SK-N-SH treated with all-trans-retinoic acid at 6 μM for 48 hours (cell line): ENCODE data around the gene SCYL1.
"Not testable (repeated sequence)": the region's sequence is repeated elsewhere in the genome, so short reads cannot be mapped to it uniquely, and the experiment has no call there.

Source experiments
- ATAC-seq: fragments of 200-7000 bp; cut with Tn5 transposase; 3 replicates; pipeline ENCODE4 v1.9.1; 2020; ENCODE audit warnings: mild to moderate bottlenecking, moderate library complexity
- ARNTL ChIP-seq: fragments of 450-650 bp; formaldehyde crosslinking; IDR thresholded peaks from 2 replicates; pipeline ENCODE4 v1.5.0; 2020; ENCODE audit warnings: low read depth, mild to moderate bottlenecking, moderate library complexity, borderline replicate concordance
- BACH2 ChIP-seq: fragments of 250-450 bp; sonication (Bioruptor Pico); IDR thresholded peaks from 2 replicates; pipeline ENCODE4 v1.9.0; 2021; ENCODE audit warnings: mild to moderate bottlenecking, borderline replicate concordance
- CSDC2 ChIP-seq: fragments of 250-450 bp; sonication (Bioruptor Pico); IDR thresholded peaks from 2 replicates; pipeline ENCODE4 v1.5.0; 2020; ENCODE audit warnings: mild to moderate bottlenecking, moderate library complexity
- CSRNP3 ChIP-seq: fragments of 250-450 bp; sonication (Bioruptor Pico); IDR thresholded peaks from 2 replicates; pipeline ENCODE4 v1.5.1; 2021; ENCODE audit warnings: mild to moderate bottlenecking, moderate library complexity
- ESRRG ChIP-seq: fragments of 250-450 bp; sonication (Bioruptor Pico); IDR thresholded peaks from 2 replicates; pipeline ENCODE4 v1.6.1; 2021; ENCODE audit warnings: mild to moderate bottlenecking
- GLIS3 ChIP-seq: fragments of 250-450 bp; sonication (Bioruptor Pico); IDR thresholded peaks from 2 replicates; pipeline ENCODE4 v1.5.0; 2020; ENCODE audit warnings: mild to moderate bottlenecking, moderate library complexity
- PATZ1 ChIP-seq: fragments of 250-450 bp; sonication (Bioruptor Pico); IDR thresholded peaks from 2 replicates; pipeline ENCODE4 v1.8.0; 2020; ENCODE audit warnings: mild to moderate bottlenecking, moderate library complexity, borderline replicate concordance
- POU6F1 ChIP-seq: fragments of 250-450 bp; sonication (Bioruptor Pico); IDR thresholded peaks from 2 replicates; pipeline ENCODE4 v1.8.0; 2021; ENCODE audit warnings: low read depth, mild to moderate bottlenecking, moderate library complexity, borderline replicate concordance
- PPARA ChIP-seq: fragments of 250-450 bp; sonication (Bioruptor Pico); IDR thresholded peaks from 2 replicates; pipeline ENCODE4 v1.5.0; 2020; ENCODE audit warnings: mild to moderate bottlenecking, borderline replicate concordance
- TCF4 ChIP-seq: fragments of 250-450 bp; sonication (Bioruptor Pico); IDR thresholded peaks from 2 replicates; pipeline ENCODE4 v1.8.0; 2021; ENCODE audit warnings: mild to moderate bottlenecking, moderate library complexity, borderline replicate concordance
- TOX ChIP-seq: fragments of 250-450 bp; sonication (Bioruptor Pico); IDR thresholded peaks from 2 replicates; pipeline ENCODE4 v1.8.0; 2021; ENCODE audit warnings: mild to moderate bottlenecking, moderate library complexity, borderline replicate concordance
- TSHZ2 ChIP-seq: fragments of 250-450 bp; sonication (Bioruptor Pico); IDR thresholded peaks from 2 replicates; pipeline ENCODE4 v1.5.0; 2020; ENCODE audit warnings: mild to moderate bottlenecking, moderate library complexity
- ZC3H10 ChIP-seq: fragments of 250-450 bp; sonication (Bioruptor Pico); IDR thresholded peaks from 2 replicates; pipeline ENCODE4 v1.5.1; 2021; ENCODE audit warnings: mild to moderate bottlenecking, moderate library complexity
- ZFP3 ChIP-seq: fragments of 250-450 bp; sonication (Bioruptor Pico); IDR thresholded peaks from 2 replicates; pipeline ENCODE4 v1.5.0; 2020; ENCODE audit warnings: mild to moderate bottlenecking, moderate library complexity
- ZFP30 ChIP-seq: fragments of 450-650 bp; formaldehyde crosslinking; IDR thresholded peaks from 2 replicates; pipeline ENCODE4 v1.5.0; 2022; ENCODE audit warnings: mild to moderate bottlenecking, moderate library complexity
- ZNF565 ChIP-seq: fragments of 450-650 bp; formaldehyde crosslinking; conservative IDR thresholded peaks from 2 replicates; pipeline ENCODE4 v1.5.0; 2020; ENCODE audit warnings: low read depth, mild to moderate bottlenecking, moderate library complexity
- ZNF70 ChIP-seq: fragments of 450-650 bp; formaldehyde crosslinking; IDR thresholded peaks from 2 replicates; pipeline ENCODE4 v1.5.0; 2020; ENCODE audit warnings: mild to moderate bottlenecking, moderate library complexity
- ZNF8 ChIP-seq: fragments of 450-650 bp; formaldehyde crosslinking; IDR thresholded peaks from 2 replicates; pipeline ENCODE4 v1.5.0; 2020; ENCODE audit warnings: mild to moderate bottlenecking, moderate library complexity

The SCYL1 gene

GRCh38 chr11:65563601-65564000 lies 38.7 kb downstream of the SCYL1 start:
- no peak for TF ChIP-seq CSDC2 (CRISPR knock-in tag)
- no peak for ATAC-seq

GRCh38 chr11:65564879-65565559 lies 40.1 kb downstream of the SCYL1 start:
- ATAC-seq: not testable (repeated sequence)

- no peak for TF ChIP-seq ARNTL
- TF ChIP-seq ZNF8 (CRISPR knock-in tag): no peak
- TF ChIP-seq ZNF70 (CRISPR knock-in tag): no peak
- TF ChIP-seq ZC3H10 (CRISPR knock-in tag): no peak
- TF ChIP-seq ZFP30: no peak
- ATAC-seq: no peak
Measured at GRCh38 chr11:65565624-65566453, 41.0 kb downstream of the SCYL1 start.

- peak; percentile 44 for ATAC-seq
- no peak for TF ChIP-seq BACH2 (CRISPR knock-in tag)
Measured at GRCh38 chr11:65569164-65569972, 44.5 kb downstream of the SCYL1 start.

- ATAC-seq: peak; percentile 83
- TF ChIP-seq ESRRG: 0 out of 2 replicates have a peak, but pooled peaks have one; percentile 29
- TF ChIP-seq POU6F1 (CRISPR knock-in tag): no peak
Measured at GRCh38 chr11:65569973-65570918, 45.4 kb downstream of the SCYL1 start, which contains the start of gene ZNRD2. TSS of gene ZNRD2 (plus strand) at chr11:65570477. CDS start at chr11:65570492, 15 bp downstream.

GRCh38 chr11:65571420-65571819 lies 46.5 kb downstream of the SCYL1 start:
- no peak for ATAC-seq
- TF ChIP-seq POU6F1 (CRISPR knock-in tag) (no peak), CSRNP3 (CRISPR knock-in tag) (no peak), TSHZ2 (CRISPR knock-in tag) (no peak), BACH2 (CRISPR knock-in tag) (no peak), PPARA (CRISPR knock-in tag) (no peak), CSDC2 (CRISPR knock-in tag) (no peak), ZC3H10 (CRISPR knock-in tag) (no peak), ESRRG (no peak), TCF4 (CRISPR knock-in tag) (no peak), GLIS3 (CRISPR knock-in tag) (no peak), ZNF565 (CRISPR knock-in tag) (no peak), TOX (CRISPR knock-in tag) (no peak), ZFP3 (no peak), PATZ1 (CRISPR knock-in tag) (no peak), ZFP30 (no peak)
